ENCODE results near the gene SNN.

SNN gene

GRCh38 chr16:11667824-11668622 lies at the start of gene SNN:
Gene SNN (plus strand): TSS chr16:11668455. CDS start chr16:11676060, 7,605 bp downstream.
- peak; percentile 85 for DNase-seq

GRCh38 chr16:11619327-11619851 lies 48.9 kb upstream of the SNN start:
- no peak for DNase-seq

GRCh38 chr16:11620243-11621003 lies 47.8 kb upstream of the SNN start:
- DNase-seq = no peak

GRCh38 chr16:11621539-11621919 lies 46.7 kb upstream of the SNN start:
- DNase-seq = no peak

GRCh38 chr16:11621920-11622651 lies 46.2 kb upstream of the SNN start:
- peak; percentile 37 for DNase-seq

- no peak for DNase-seq
These were observed 44.0 kb upstream of the SNN start for GRCh38 chr16:11624205-11624604.

- DNase-seq = no peak
These were observed 43.3 kb upstream of the SNN start for GRCh38 chr16:11624636-11625607.

- no peak for DNase-seq
These were observed 42.5 kb upstream of the SNN start for GRCh38 chr16:11625769-11626168.

- no peak for DNase-seq
These were observed 41.5 kb upstream of the SNN start for GRCh38 chr16:11626657-11627291.

GRCh38 chr16:11627292-11627663 lies 41.0 kb upstream of the SNN start:
- no peak for DNase-seq

- DNase-seq = no peak
These were observed 40.3 kb upstream of the SNN start for GRCh38 chr16:11627822-11628457.

- DNase-seq = no peak
These were observed 38.9 kb upstream of the SNN start for GRCh38 chr16:11629071-11630030.

- no peak for DNase-seq
These were observed 38.0 kb upstream of the SNN start for GRCh38 chr16:11630046-11630767.

- DNase-seq = no peak
These were observed 37.5 kb upstream of the SNN start for GRCh38 chr16:11630768-11631056.

- no peak for DNase-seq
These were observed 37.0 kb upstream of the SNN start for GRCh38 chr16:11631214-11631613.

GRCh38 chr16:11632455-11632939 lies 35.8 kb upstream of the SNN start:
- DNase-seq = no peak

- no peak for DNase-seq
These were observed 35.1 kb upstream of the SNN start for GRCh38 chr16:11633113-11633512.

GRCh38 chr16:11634312-11634711 lies 33.9 kb upstream of the SNN start:
- no peak for DNase-seq

- DNase-seq = no peak
These were observed 33.1 kb upstream of the SNN start for GRCh38 chr16:11635113-11635652.
